NOMO-1 treated with dmso at 0.1 percent for 144 hours (cell line): Measurements from ENCODE around the gene TMEM266.

Experiments
- DNase-seq: peaks from one replicate; lab custom pipeline; 2025; ENCODE audit not compliant: unreplicated experiment; lab: John Stamatoyannopoulos, UW

Gene TMEM266

GRCh38 chr15:76229266-76229665 lies 169.5 kb downstream of the TMEM266 start:
- DNase-seq, result no peak

GRCh38 chr15:76233921-76234320 lies 174.1 kb downstream of the TMEM266 start:
- DNase-seq, result no peak

DNA sequence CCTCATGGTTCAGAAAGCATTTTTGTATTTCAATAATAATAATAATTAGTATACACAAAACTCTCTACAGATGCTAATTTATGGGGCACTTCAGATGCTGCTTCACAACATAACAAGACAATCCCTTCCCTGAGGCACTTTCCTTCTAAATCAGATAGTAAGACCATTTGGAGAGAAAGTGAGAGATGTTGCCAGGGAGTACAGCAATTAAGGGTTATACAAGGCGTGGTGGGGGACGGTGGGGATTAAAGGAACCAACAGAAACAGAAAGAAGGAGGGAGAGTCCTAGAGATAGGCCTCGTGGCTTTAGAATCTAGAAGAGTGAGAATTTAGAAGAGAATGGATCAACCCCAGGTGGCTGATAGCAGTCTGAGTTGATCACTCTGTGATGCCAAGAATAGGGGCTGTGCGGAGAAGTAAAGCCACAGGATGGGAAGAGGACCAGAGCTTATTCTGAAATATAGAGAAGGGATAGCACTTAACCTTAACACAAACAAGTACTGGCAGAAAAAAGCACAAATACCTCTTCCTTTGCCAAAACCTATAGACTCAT lies 174.6 kb downstream of the TMEM266 start:
- no peak for DNase-seq

DNA sequence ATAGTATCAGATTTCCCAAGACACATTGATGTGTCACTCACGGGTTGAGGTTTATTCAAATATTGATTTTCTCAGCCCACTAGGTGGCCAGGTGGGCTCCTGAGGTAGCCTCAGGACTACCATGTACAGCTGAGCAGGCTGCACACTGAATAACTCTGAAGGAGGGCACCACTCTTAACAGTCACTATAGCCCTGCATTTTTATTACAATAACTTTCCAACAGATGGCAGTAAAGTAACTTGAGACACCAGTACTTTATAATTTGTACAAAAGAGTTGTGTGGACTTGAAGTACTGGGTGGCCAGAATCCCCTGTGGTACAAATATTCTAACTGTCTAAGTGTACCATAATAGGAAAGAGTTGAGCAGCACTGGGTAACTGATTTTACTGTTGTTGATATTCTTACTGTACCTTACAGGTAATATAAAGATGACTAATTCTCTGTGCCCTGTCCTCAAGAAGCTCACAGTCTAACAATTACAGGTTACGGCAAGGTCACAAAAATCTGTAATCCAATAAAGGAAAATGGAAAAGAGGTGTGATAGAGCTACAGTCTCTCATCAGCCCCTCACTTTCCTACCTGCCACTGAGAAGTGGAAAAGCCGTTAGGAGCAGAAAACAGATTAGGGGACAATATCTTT lies 175.5 kb downstream of the TMEM266 start:
- no peak for DNase-seq

DNA sequence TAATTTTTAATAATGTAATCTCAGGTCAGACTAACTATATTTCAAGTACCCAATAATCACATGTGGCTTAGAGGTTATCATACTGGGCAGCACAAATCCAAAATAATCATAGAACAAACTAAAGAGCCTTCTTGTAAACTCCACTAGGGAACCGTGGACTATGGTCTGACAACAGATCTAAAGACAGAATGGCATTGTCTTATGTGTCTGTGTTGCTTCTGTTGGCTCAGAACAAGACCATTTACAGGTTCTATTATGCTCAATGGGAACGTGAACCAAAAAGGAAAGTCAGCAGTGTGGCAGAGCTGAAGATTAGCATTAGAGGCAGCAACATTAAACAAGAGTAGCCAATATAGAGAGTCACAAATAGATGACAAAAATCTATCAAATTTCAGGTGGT lies 176.6 kb downstream of the TMEM266 start:
- no peak for DNase-seq

DNA sequence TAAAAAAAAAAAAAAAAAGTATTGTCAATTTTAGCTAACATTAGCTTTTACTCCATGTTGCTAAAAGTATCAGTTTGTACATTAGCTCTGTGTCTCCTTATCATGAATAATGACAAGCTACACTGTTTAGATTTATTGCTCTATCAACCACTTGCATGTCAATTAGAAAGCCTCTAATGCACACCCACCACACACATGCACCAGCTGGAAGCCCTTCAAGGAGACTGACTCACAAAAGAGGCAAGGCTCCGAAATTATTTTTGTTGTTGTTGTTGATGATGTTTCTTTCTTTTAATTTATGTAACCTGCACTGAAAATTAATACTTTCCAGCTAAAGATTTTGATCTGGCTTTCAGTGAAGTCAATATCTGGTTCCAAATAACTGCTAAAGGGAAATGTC lies 180.0 kb downstream of the TMEM266 start:
- DNase-seq, result no peak

DNA sequence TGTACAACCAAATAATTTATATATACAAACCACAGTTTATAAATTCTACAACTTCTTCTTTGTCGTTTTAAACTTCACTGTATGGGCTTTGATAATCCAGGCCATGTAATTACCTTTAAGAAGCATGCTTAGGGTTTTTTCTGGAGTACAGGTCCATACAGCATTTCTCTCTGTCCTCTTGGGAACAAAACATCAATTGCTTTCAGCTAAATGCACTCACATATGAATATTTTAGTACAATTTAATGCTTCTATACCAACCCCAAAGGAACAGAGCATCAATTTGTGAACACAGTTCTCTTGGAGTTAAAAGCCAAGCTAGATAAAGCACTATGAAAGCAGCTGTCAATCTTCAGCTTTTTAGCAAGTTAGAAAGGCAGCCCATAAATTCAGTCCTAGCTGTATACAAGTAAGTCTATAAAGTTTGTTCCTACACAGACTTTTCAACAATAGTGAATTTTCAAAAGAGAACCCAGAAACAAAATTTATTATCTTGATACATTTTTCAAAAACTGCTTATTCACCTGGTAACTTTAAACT lies 185.4 kb downstream of the TMEM266 start:
- no peak for DNase-seq

GRCh38 chr15:76251717-76252116 lies 191.9 kb downstream of the TMEM266 start:
- no peak for DNase-seq

DNA sequence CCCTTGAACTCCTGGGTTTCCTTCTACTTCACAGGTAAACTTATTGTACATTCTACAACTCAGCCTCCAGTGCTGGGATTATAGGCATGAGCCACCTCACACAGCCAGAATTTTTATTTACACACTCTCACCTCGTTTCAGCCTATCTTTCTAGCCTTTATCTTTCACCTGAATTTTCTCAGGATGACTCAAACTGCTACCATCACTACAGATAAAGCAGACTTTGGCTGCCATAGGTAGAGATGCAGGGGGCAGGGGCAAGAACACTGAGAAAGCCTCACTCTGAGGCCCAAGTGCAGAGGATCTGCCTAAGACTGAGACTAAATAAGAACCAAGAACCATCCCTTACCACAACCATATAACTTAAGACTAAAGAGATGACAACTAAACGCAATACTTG lies 192.5 kb downstream of the TMEM266 start:
- DNase-seq, result no peak

- no peak for DNase-seq
Measured at GRCh38 chr15:76253691-76254473, 194.1 kb downstream of the TMEM266 start.
